HCEC 1CT (cell line): ENCODE data around the gene SAP30.

ENCODE experiments used
- DNase-seq: peaks from one replicate; pipeline ENCODE4 v3.0.0-alpha.2; 2017

SAP30 gene

DNA sequence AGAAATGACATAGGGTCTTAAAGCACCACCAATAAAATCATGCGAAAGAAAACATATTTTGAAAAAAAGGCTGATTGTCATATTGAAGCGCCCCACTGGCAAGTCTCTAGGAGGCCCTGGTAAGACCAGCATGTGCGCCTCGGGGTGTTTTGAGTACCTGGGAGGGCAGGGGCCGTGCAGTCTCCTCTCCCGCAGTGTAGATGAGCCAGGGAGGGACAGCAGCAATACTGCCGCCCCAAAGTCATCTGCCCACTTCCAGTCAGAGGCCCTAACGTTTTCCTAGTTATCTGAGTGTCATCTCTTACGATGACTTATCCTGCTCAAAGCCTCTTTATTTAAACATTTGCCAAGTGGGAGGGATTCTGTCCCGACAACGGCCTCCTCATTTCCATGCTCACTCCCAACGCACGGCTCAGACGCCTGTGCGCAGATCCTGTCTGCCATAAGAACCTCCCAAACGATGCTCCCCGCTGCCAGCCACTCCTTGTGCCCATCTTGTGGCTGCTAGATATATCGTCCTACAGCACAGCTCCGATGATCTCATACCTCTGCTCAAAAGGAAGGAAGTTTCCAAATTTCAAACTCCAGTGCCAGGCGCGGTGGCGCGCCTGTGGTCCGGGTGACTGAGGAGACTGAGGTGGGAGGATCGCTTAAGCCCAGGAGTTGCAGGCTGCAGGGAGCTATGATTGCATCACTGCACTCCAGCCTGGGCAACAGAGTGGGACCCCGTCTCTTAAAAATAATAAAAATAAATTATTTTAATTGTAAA, 45.3 kb downstream of the SAP30 start:
- DNase-seq, result no peak

DNA sequence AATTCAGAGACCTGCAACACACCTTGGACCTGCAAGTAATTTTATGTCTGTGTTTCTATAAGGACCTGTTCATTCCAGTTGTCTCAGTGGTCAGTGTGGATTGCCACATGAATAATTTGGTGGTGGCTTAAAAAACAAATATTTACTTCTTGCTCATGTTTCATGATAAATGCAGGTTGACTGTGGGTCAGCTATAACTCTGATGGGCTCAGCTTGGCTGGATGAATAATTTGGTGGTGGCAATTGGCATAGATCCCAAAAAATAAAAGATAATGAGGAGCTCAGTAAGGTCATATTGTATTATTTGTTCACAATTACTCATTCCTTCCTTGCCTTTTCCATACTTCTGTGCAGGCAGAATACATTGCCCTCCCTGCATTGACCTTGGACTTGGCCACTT, 47.1 kb downstream of the SAP30 start:
- no peak for DNase-seq

DNA sequence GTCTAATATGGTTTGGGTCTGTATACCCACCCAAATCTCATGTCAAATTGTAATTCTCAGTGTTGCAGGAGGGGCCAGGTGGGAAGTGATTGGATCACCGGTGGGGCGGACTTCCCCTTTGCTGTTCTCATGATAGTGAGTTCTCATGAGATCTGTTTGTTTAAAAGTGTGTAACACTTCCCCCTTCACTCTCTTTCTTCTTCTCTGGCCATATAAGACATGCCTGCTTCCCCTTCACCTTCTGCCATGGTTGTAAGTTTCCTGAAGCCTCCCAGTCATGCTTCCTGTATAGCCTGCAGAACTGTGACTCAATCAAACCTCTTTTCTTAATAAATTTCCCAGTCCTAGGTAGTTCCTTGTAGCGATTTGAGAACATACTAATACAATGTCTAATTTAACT, 47.9 kb downstream of the SAP30 start:
- no peak for DNase-seq

DNA sequence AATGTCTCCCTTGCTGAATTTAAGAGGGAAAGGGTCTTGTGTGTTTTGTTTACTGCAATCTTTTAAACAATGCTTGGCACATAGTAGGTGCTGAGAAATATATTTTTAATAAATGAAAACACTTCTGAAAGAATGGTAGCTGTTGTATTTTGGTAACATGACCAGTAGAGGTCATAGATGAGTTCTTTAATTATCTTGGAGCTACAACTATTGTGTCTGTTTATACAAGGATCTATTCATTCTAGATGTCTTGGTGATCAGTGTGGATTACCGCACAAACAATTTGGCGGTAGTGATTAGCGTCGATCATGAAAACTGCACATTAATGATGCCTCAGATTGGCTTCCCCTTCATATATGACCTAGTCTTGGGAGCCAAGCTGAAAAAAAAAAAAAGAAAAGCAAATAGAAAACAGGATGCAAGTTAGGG, 49.6 kb downstream of the SAP30 start:
- peak; percentile 24 for DNase-seq

DNA sequence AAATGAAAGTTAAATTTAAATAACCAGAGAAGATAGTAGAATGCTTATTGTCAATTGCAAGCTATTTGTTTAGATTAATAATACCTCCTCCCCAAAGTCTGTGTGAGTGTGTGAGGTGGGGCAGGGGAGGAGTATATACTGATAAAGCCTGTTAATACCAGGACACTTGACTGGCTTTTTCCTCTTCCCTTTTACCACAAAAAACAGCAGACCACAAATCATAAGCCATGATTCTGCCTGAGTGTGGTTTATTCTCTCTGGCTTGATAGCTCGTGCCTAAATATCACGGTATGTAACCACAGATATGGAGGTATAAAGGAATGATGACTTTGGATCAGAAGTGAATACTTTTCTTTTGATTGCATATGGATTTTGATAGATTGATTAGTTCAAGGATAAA, 50.0 kb downstream of the SAP30 start:
- no peak for DNase-seq

DNA sequence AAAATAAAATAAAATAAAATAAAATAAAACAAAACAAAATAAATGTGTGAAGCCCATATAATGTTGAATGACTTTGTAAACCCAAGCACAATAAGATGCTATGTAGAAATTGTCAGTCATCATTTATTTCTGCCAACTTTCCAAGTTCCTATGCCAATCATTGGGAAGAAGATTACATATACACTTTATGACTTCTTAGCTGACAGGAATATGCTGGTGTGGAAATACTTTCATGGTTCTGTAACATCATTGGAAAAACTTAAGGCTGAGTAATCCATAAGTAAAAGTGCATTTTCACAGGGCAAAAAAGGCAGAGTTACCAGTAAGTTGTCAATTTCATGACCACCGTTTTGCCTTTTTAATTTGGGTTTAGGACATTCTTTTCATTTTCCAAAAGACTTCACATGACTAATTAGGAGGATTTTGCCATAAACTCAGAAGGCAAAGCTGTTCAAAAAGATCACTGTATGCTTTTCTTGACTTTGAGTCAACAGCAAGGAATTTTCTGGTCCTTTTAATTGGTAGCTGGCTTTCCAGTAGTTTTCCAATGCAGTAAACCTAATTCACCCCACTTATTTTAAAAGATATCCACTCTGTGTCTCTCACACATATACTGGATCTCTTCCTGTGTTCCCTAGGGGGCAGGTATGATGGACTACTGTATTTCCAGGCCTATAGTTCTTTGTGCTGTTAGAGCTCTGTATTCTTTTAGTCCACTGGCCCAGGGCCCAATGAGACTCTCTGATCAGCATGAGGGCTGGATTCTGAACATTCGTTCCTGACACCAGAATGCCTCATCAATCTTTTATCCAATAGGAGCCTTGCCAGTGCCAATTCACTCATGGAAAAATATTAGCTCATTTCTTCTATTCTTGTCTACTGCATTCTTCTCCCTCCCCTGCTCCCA, 54.4 kb downstream of the SAP30 start:
- peak; percentile 75 for DNase-seq

DNA sequence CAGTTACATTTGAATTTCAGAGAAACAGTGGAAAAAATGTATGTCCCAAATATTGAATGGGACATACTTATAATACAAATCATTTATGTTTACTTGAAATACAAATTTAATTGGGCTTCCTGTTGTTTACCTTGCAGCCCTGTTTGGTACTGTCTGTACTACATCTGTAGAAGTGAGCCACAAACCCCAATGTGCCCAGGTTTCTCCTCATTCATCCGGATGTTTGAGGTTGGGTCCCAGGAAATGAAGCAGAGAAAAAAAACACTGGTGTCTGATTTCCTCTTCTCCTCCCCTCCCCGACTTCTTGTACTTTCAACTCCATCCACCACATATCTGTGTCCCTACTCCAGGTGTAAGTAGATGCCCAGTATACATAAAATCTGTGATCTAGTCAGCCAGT, 55.3 kb downstream of the SAP30 start:
- no peak for DNase-seq
